ENCODE results near the gene HDDC3. TPM values are rescaled to one million over a fixed set of nuclear protein-coding genes. Genes with fewer than 3 reads are reported as not detected.
"Not testable (repeated sequence)": the region's sequence is repeated elsewhere in the genome, so short reads cannot be mapped to it uniquely, and the experiment has no call there.

Gene HDDC3
- total and polyA plus RNA-seq, 11 donors, result 10.9 to 19.9 (median 15.2) TPM

DNA sequence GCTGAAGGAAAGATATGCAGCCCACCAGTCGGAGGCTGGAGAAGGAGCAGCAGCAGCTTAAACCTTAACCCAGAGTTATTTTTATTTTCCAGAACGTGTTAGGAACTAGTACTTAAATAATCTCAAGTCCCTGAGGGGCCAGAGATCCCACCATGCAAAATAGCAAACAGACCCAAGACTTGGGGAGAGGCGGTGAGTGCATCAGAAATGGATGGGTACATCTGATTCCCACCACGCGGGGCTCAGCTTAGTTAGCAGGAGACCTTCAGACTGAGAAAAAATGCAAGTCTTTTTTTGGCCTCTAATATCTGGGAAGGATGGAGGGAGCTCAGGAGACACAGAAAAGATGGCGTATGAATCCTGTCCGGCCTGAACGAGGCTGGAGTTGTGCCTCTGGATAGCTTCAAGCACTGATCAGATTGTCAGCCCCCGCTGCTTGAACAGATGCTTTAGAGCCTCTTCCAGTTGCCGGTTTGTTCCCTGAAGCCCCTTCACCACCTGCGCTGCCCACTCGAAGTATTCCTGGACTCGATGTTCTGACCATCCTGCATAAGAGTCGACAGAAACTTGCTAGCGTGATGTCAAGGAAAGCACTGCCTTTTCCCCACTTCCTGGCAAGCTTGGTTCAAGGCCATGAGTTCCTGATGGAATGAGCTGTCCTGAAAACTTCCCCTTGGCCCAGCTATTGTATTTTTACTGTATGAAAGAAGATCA is 1.3 kb downstream of the HDDC3 start:
- Histone ChIP-seq H3K27ac (peak overlapping the region; percentile 89 to 97 (median 96)), H3K36me3 (no peaks in the 10 kb centered on the region), H3K4me3 (peak overlapping the region in 10 of 12 donors; percentile 53 to 95 (median 82)), H3K9me3 (no peaks in the 10 kb centered on the region), H3K4me1 (peaks cover 11 to 57% (median 41%) of the 10 kb centered on the region in 12 donors), H3K27me3 (no peaks in the 10 kb centered on the region)
- no peak for ATAC-seq
- intact Hi-C loops (cut with DNase I), result loop anchor here in 5 of 10 donors (2.0 to 5.0 kb wide), 4 partner anchors 28 to 284 kb away; partner anchors contain the start of gene MAN2A2 (in 3 of the 5)
- TF ChIP-seq POLR2A (IDR thresholded peaks at IDR 0.05), result no peak
- TF ChIP-seq, protein P1, sequence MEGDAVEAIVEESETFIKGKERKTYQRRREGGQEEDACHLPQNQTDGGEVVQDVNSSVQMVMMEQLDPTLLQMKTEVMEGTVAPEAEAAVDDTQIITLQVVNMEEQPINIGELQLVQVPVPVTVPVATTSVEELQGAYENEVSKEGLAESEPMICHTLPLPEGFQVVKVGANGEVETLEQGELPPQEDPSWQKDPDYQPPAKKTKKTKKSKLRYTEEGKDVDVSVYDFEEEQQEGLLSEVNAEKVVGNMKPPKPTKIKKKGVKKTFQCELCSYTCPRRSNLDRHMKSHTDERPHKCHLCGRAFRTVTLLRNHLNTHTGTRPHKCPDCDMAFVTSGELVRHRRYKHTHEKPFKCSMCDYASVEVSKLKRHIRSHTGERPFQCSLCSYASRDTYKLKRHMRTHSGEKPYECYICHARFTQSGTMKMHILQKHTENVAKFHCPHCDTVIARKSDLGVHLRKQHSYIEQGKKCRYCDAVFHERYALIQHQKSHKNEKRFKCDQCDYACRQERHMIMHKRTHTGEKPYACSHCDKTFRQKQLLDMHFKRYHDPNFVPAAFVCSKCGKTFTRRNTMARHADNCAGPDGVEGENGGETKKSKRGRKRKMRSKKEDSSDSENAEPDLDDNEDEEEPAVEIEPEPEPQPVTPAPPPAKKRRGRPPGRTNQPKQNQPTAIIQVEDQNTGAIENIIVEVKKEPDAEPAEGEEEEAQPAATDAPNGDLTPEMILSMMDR (IDR thresholded peaks at IDR 0.05), result no peak
- DNase-seq, result no peak
- WGBS, 4 donors, result 49 to 61% (median 55%) methylated on average over 15 of the region's 15 CpGs

DNA sequence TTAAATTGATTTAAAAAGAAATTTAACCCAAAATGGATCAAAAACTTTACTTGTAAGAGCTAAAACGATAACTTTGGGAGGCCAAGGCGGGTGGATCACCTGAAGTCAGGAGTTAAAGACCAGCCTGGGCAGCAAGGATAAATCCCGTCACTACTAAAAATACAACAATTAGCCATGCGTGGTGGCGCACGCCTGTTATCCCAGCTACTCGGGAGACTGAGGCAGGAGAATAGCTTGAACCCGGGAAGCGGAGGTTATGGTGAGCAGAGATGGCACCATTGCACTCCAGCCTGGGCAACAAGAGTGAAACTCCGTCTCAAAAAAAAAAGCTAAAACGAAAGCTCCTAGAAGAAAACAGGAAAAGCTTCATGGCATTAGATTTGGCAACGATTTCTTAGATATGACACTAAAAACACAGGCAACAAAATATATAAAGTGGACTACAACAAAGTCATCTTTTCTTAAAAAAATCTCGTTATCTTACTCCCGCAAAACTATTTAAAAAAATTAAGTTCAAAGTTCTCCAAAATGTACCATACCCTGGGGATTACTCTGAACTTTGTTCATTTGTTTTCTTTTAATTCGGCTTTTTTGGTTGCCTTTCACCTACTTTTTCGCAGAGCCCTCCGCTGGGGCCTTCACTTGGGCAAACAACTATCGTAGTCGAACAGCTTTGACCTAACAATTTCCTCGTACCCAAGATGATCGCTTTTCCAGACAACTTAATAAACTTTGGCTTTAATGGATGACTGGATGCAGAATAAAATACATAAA is 2.9 kb downstream of the HDDC3 start:
- WGBS, 4 donors, result 53 to 58% (median 57%) methylated on average over 21 of the region's 21 CpGs
- Histone ChIP-seq H3K36me3 (no peaks in the 10 kb centered on the region), H3K4me1 (peaks cover 8 to 47% (median 31%) of the 10 kb centered on the region in 12 donors), H3K27me3 (no peaks in the 10 kb centered on the region), H3K4me3 (peak overlapping the region; percentile 52 to 95 (median 66)), H3K27ac (peak overlapping the region; percentile 89 to 97 (median 96)), H3K9me3 (no peaks in the 10 kb centered on the region)
- ATAC-seq (no peak), DNase-seq (no peak)
- TF ChIP-seq, protein P1 (IDR thresholded peaks at IDR 0.05), result no peak
- no peak for TF ChIP-seq POLR2A (IDR thresholded peaks at IDR 0.05)
- intact Hi-C loops (cut with DNase I), result loop anchor here in 5 of 10 donors (2.0 to 5.0 kb wide), 4 partner anchors 27 to 282 kb away; partner anchors contain the start of gene MAN2A2 (in 3 of the 5)

DNA sequence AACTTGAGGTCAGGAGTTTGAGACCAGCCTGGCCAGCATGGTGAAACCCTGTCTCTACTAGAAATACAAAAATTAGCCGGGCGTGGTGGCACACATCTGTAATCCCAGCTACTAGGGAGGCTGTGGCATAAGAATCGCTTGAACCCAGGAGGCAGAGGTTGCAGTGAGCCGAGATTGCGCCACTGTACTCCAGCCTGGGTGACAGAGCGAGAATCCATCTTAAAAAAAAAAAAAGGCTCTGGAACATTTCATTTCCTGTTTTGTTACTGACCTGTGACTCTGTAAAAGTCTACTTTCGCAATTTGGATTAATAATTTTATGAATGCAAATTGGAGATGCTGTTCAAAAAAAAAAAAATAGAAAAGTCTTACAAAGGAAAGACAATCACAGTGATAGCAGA is 4.2 kb downstream of the HDDC3 start:
- H3K36me3 ChIP-seq; DNase-seq; intact Hi-C loops (cut with DNase I); ATAC-seq; H3K9me3 ChIP-seq; H3K4me3 ChIP-seq; H3K27me3 ChIP-seq: not testable (repeated sequence)
- peaks cover 8 to 41% (median 27%) of the 10 kb centered on the region in 12 donors for H3K4me1 ChIP-seq
- peak overlapping the region in 1 of 12 donors; percentile 60 for H3K27ac ChIP-seq
- WGBS, 4 donors, result 81 to 92% (median 91%) methylated on average over 7 of the region's 7 CpGs

DNA sequence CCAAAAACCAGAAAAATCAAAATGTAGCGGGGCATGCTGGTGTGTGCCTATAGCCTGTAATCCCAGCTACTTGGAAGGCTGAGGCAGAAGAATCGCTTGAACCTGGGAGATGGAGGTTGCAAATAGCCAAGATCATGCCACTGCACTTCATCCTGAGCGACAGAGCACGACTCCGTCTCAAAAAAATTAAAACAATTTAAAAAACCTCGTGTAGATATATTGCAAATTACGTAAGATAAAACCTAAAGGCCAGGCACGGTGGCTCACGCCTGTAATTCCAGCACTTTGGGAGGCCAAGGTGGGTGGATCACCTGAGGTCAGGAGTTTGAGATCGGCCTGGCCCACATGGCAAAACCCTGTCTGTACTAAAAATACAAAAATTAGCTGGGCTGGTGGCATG is 5.6 kb downstream of the HDDC3 start:
- H3K9me3 ChIP-seq; H3K36me3 ChIP-seq; H3K27ac ChIP-seq; H3K27me3 ChIP-seq; intact Hi-C loops (cut with DNase I); DNase-seq; ATAC-seq; H3K4me3 ChIP-seq: not testable (repeated sequence)
- 88 to 94% (median 91%) methylated on average over 10 of the region's 10 CpGs for WGBS, 4 donors
- H3K4me1 ChIP-seq, result peaks cover 6 to 33% (median 20%) of the 10 kb centered on the region in 12 donors

DNA sequence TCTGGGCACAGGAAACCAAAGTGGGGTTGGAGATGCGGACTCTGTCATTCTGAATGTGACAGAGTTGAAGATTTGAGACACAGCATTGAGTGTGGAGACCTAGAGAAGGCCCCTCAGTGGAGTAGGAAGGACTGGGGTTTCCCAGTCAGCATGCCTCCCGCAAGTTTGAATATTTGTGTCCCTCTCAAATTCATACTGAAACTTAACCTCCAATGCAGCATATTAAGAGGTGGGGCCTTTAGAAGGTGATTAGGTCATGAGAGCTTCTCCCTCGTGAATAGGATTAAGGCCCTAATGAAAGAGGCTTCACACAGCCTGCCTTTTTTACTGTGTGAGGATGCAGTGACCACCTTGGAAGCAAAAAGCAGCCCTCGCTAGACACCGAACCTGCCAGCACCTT is 8.0 kb downstream of the HDDC3 start:
- DNase-seq (no peak), ATAC-seq (no peak)
- H3K9me3 ChIP-seq, result no peaks in the 10 kb centered on the region
- 90 to 94% (median 92%) methylated on average over 5 of the region's 5 CpGs for WGBS, 4 donors
- H3K36me3 ChIP-seq, result peaks cover 3 to 32% (median 29%) of the 10 kb centered on the region in 9 donors
- no peak overlapping the region for H3K27ac ChIP-seq
- peaks cover 0 to 15% (median 4%) of the 10 kb centered on the region in 12 donors for H3K4me1 ChIP-seq
- TF ChIP-seq, protein P1 (IDR thresholded peaks at IDR 0.05), result no peak
- TF ChIP-seq POLR2A (IDR thresholded peaks at IDR 0.05), result no peak
- intact Hi-C loops (cut with DNase I), result no loop called here
- no peaks in the 10 kb centered on the region for H3K27me3 ChIP-seq
- no peak overlapping the region for H3K4me3 ChIP-seq

DNA sequence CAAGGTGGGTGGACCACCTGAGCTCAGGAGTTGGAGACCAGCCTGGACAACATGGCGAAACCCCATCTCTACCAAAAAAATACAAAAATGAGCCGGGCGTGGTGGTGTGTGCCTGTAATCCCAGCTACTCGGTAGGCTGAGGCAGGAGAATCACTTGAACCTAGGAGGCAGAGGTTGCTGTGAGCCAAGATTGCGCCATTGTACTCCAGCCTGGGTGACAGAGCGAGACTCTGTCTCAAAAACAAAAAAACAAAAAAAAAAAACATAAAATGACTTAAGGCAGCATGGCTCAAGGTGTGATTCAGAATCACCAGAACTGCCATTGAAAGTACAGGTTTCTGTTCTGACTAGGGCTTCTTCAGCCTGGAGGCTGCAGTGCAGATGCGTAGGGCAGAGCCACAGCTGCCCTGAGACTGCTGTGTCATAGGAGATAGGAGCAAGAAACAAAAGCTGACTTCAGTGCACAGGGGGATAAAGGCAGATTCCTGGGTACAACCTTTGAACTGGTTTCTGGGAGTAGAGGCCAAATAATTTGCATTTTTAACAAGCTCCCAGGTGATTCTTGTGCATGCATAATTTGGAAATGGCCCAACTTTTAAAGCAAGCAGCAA is 9.5 kb downstream of the HDDC3 start:
- H3K27me3 ChIP-seq; H3K9me3 ChIP-seq; DNase-seq; intact Hi-C loops (cut with DNase I); H3K4me3 ChIP-seq; H3K27ac ChIP-seq; ATAC-seq: not testable (repeated sequence)
- Histone ChIP-seq H3K36me3 (peaks cover 3 to 48% (median 44%) of the 10 kb centered on the region in 9 donors), H3K4me1 (peaks cover 0 to 16% (median 3%) of the 10 kb centered on the region in 12 donors)
- 94 to 97% (median 95%) methylated on average over 7 of the region's 7 CpGs for WGBS, 4 donors

All from heart left ventricle (tissue), 16 donors.